GM19328 (cell line): Measurements from ENCODE around the gene KMT2A.
"Not testable (repeated sequence)": the region's sequence is repeated elsewhere in the genome, so short reads cannot be mapped to it uniquely, and the experiment has no call there.

ENCODE experiments used
- ATAC-seq: cut with Tn5 transposase; IDR thresholded peaks from one replicate; pipeline ENCODE4 v1.9.1; 2021; ENCODE audit warnings: mild to moderate bottlenecking, moderate library complexity; ENCODE audit not compliant: unreplicated experiment

Gene KMT2A

GRCh38 chr11:118435893-118436624 is at the start of gene KMT2A:
KMT2A (plus strand) TSS chr11:118436492; CDS start chr11:118436513, 21 bp downstream.
- ATAC-seq, result peak; percentile 67

GRCh38 chr11:118396097-118396501 is 40.2 kb upstream of the KMT2A start:
- no peak for ATAC-seq

- ATAC-seq, result no peak
Observed at GRCh38 chr11:118397448-118397847, 38.8 kb upstream of the KMT2A start.

GRCh38 chr11:118398791-118399559 is 37.3 kb upstream of the KMT2A start:
- no peak for ATAC-seq

GRCh38 chr11:118401151-118401879 is 35.0 kb upstream of the KMT2A start, which contains the start of gene ATP5MG:
ATP5MG (plus strand) TSS chr11:118401606; CDS start chr11:118401666, 60 bp downstream.
- ATAC-seq, result no peak

- no peak for ATAC-seq
Observed at GRCh38 chr11:118401880-118402590, 34.3 kb upstream of the KMT2A start.

GRCh38 chr11:118402594-118402993 is 33.7 kb upstream of the KMT2A start:
- ATAC-seq, result not testable (repeated sequence)

- no peak for ATAC-seq
Observed at GRCh38 chr11:118406599-118407166, 29.6 kb upstream of the KMT2A start.

GRCh38 chr11:118410055-118410745 is 26.1 kb upstream of the KMT2A start:
- ATAC-seq, result no peak

GRCh38 chr11:118411530-118411929 is 24.8 kb upstream of the KMT2A start:
- no peak for ATAC-seq

- no peak for ATAC-seq
Observed at GRCh38 chr11:118412921-118413320, 23.4 kb upstream of the KMT2A start.

- no peak for ATAC-seq
Observed at GRCh38 chr11:118415062-118415738, 21.1 kb upstream of the KMT2A start.

- no peak for ATAC-seq
Observed at GRCh38 chr11:118415739-118416068, 20.6 kb upstream of the KMT2A start.

- not testable (repeated sequence) for ATAC-seq
Observed at GRCh38 chr11:118416900-118417299, 19.4 kb upstream of the KMT2A start.

- no peak for ATAC-seq
Observed at GRCh38 chr11:118417801-118418200, 18.5 kb upstream of the KMT2A start.

- ATAC-seq, result no peak
Observed at GRCh38 chr11:118418766-118419165, 17.5 kb upstream of the KMT2A start.

- no peak for ATAC-seq
Observed at GRCh38 chr11:118427707-118428106, 8.6 kb upstream of the KMT2A start.

- no peak for ATAC-seq
Observed at GRCh38 chr11:118430956-118431355, 5.3 kb upstream of the KMT2A start.

- no peak for ATAC-seq
Observed at GRCh38 chr11:118434123-118434552, 2.2 kb upstream of the KMT2A start.
